Heart right ventricle (tissue), 16 donors: ENCODE results near the gene SMAD3. TPM values are rescaled to one million over a fixed set of nuclear protein-coding genes. Genes with fewer than 3 reads are reported as not detected.

ENCODE experiments used
- ATAC-seq, 8 donors: fragments of 200-7000 bp; cut with Tn5 transposase; one replicate each; pipeline ENCODE4 v1.9.1; 2020; ENCODE audit warnings: mild to moderate bottlenecking in 8 of 8, moderate library complexity in 8 of 8, moderate number of reproducible peaks in 1 of 8
- DNase-seq, 2 donors: peaks; one replicate each; pipeline ENCODE4 v3.0.0-alpha.2; 2020
- H3K27ac ChIP-seq, 10 donors: fragments of 200-600 bp; sonication (generic) in 2 of 10; one replicate each; pipeline versions ENCODE4 v1.5.0 to v1.8.0; 2020 to 2022; ENCODE audit warnings: mild to moderate bottlenecking in 3 of 10
- H3K27me3 ChIP-seq, 7 donors: fragments of 200-600 bp; one replicate each; pipeline ENCODE4 v1.8.0; 2021 to 2022; ENCODE audit warnings: mild to moderate bottlenecking in 2 of 7
- H3K36me3 ChIP-seq, 9 donors: fragments of 200-600 bp; sonication (generic) in 1 of 9; one replicate each; pipeline versions ENCODE4 v1.5.0 to v1.8.0; 2020 to 2022; ENCODE audit warnings: mild to moderate bottlenecking in 2 of 9
- H3K4me1 ChIP-seq, 9 donors: fragments of 200-600 bp; sonication (generic) in 1 of 9; one replicate each; pipeline versions ENCODE4 v1.5.0 to v1.8.0; 2020 to 2022; ENCODE audit warnings: mild to moderate bottlenecking in 4 of 9
- H3K4me3 ChIP-seq, 10 donors: fragments of 200-600 bp; sonication (generic) in 2 of 10; one replicate each; pipeline versions ENCODE4 v1.5.0 to v1.8.0; 2020 to 2022; ENCODE audit warnings: mild to moderate bottlenecking in 7 of 10, moderate library complexity in 2 of 10
- H3K9me3 ChIP-seq, 11 donors: fragments of 200-600 bp in 10 of 11; sonication (generic) in 2 of 11; one replicate each; pipeline versions ENCODE4 v1.5.0 to v1.8.0; 2013 to 2022; ENCODE audit warnings: mild to moderate bottlenecking in 2 of 11, control low read depth in 1 of 11, moderate library complexity in 1 of 11
- WGBS, 2 donors: extraction: QIAGEN DNeasy Blood & Tissue Kit; methylation state at CpG; one replicate each; pipeline ENCODE4 v1.1.7; 2013; ENCODE audit warnings: inconsistent platforms in 1 of 2; 5-methylcytosine and 5-hydroxymethylcytosine counted together
- intact Hi-C, 10 donors: fragments of 100-400 bp; cut with DNase I; formaldehyde crosslinking; loops; one replicate each; pipeline versions ENCODE4 v1.11.1 to v1.14.2; 2022
- polyA plus RNA-seq, 2 donors: library from polyadenylated mRNA; stranded (reverse); fragments of 200-250 nt; gene quantifications; one replicate each; pipeline ENCODE4 v1.2.3, GENCODE V29; 2013
- total RNA-seq, 10 donors: library from RNA; stranded (reverse); fragmentation: NEBNext Ultra II Directional in 3 of 10; extraction: Animal tissue kit (Norgen Biotek cat#: 25700) in 3 of 10; gene quantifications; one replicate each; pipeline versions ENCODE4 v1.2.1 to v1.2.4, GENCODE V29; 2021 to 2023
- TF ChIP-seq, protein P1 (sequence below), 9 donors: fragments of 200-600 bp; sonication (generic) in 2 of 9; IDR thresholded peaks; one replicate each; pipeline versions ENCODE4 v1.5.0 to v1.8.0; 2021 to 2022; ENCODE audit warnings: antibody characterized with exemption in 9 of 9, mild to moderate bottlenecking in 5 of 9, moderate library complexity in 1 of 9
- donor health status: Arrhythmogenic right ventricular cardiomyopathy.
- donor health status: ischemic (EF 13 %, LVEDD 7.1; RV severe dilation, severe dysfunction).
- donor health status: healthy with polysubstance abuse.
- donor health status: DM: no; HTN: yes; CAD: no.
- donor health status: DM: no; HTN: no; CAD: no.
- donor health status: ischemic (EF 25% LVEDD 6.9; RV normal size, moderate dysfunction).
- donor health status: ischemic (EF 25% LVEDD 5.7; RV mildly dilated, moderate dysfunction).
- donor health status: healthy.
- donor health status: DM: yes; HTN: yes; CAD: no.
- donor health status: Ischemic cardiomyopathy.
- donor health status: ischemic (EF 35%, LVEDD 5.7; RV mildly dilated, moderate dysfunction).
- donor health status: nonischemic (EF 11% LVEDD 7.7; RV severe dilation, severe dysfunction).
- donor health status: DM: yes; HTN: yes; CAD: no.
- donor health status: PGD.
- donor health status: ischemic (EF 29% LVEDD 5.4; RV normal size, mild dysfunction).
- donor health status: nonischemic (EF 23%, LVEDD 6.1; RV moderate dilation, normal function).

The SMAD3 gene
- total and polyA plus RNA-seq, 12 donors, result 6.2 to 44.8 (median 15.5) TPM

DNA sequence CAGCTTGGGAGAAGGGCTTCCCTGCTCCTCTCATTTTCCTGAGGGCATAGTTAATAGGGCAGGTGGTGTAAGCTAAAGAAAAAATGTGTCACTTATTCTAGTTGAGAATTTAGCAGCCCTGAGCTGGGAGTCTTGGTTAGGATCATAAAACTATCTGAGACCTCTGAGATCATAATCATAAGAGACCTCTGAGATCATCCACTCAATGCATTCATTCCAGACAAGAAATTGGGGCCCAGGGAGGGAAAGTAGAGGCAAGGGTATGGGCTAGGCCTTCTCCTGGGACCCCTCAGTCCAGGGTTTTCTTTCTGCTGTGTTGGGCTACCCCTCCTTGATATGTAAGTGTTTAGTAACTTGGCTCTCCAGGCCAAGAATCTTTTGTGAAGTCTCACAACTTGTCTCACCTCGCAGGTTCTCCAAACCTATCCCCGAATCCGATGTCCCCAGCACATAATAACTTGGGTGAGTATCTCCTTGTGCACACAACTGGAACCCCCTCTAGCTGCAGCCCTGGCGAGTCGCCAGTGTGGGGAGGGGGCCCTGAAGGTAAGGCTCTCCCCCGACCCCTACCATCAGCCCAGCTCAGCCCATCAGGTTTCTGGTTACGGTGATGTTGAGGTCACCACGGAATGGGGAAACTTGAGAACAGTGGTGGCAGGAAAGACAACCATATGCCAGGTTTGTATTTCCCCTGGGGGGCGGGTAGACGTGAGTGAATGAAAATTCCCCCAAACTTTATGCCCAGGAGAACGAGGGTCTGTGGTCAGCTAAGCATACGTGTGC is 104.9 kb downstream of the SMAD3 start:
- H3K27me3 ChIP-seq, result no peaks in the 10 kb centered on the region
- peaks cover 0 to 97% (median 8%) of the 10 kb centered on the region in 9 donors for H3K36me3 ChIP-seq
- H3K4me1 ChIP-seq, result peaks cover 5 to 48% (median 26%) of the 10 kb centered on the region in 9 donors
- H3K9me3 ChIP-seq, result no peaks in the 10 kb centered on the region
- ATAC-seq (no peak), DNase-seq (no peak)
- TF ChIP-seq, protein P1, sequence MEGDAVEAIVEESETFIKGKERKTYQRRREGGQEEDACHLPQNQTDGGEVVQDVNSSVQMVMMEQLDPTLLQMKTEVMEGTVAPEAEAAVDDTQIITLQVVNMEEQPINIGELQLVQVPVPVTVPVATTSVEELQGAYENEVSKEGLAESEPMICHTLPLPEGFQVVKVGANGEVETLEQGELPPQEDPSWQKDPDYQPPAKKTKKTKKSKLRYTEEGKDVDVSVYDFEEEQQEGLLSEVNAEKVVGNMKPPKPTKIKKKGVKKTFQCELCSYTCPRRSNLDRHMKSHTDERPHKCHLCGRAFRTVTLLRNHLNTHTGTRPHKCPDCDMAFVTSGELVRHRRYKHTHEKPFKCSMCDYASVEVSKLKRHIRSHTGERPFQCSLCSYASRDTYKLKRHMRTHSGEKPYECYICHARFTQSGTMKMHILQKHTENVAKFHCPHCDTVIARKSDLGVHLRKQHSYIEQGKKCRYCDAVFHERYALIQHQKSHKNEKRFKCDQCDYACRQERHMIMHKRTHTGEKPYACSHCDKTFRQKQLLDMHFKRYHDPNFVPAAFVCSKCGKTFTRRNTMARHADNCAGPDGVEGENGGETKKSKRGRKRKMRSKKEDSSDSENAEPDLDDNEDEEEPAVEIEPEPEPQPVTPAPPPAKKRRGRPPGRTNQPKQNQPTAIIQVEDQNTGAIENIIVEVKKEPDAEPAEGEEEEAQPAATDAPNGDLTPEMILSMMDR (IDR thresholded peaks at IDR 0.05), result no peak
- 92 to 93% methylated on average over 12 of the region's 12 CpGs for WGBS, 2 donors
- H3K4me3 ChIP-seq, result no peak overlapping the region
- intact Hi-C loops, result loop anchor here in 1 of 10 donors (10.0 kb wide), 1 partner anchor 106 kb away; the partner anchor contains the start of gene SMAD3
- H3K27ac ChIP-seq, result no peak overlapping the region

DNA sequence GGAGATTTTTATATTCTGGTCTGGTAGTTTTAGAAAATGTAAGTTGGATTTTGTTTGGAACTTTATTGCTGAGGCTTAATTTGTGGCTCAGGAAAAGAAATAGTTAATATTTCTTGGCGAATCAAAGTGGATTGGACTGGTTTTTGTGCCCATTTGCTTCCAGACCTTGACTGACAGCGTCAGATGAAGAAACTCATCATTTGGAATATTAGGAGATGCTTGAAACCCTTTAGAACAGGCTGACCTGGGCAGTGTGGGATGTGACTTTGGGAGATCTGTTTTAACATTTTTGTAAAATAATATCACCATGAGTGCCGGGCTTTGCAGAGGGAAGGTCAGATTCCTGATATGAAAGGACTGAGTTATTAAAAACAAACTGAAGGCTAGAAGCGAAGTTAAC is 106.1 kb downstream of the SMAD3 start:
- DNase-seq, result no peak
- intact Hi-C loops, result loop anchor here in 1 of 10 donors (10.0 kb wide), 1 partner anchor 107 kb away; the partner anchor contains the start of gene SMAD3
- H3K36me3 ChIP-seq, result peaks cover 0 to 91% (median 8%) of the 10 kb centered on the region in 9 donors
- ATAC-seq, result no peak
- peaks cover 5 to 48% (median 28%) of the 10 kb centered on the region in 9 donors for H3K4me1 ChIP-seq
- TF ChIP-seq, protein P1 (IDR thresholded peaks at IDR 0.05), result no peak
- no peak overlapping the region for H3K27ac ChIP-seq
- H3K27me3 ChIP-seq, result no peaks in the 10 kb centered on the region
- no peak overlapping the region for H3K4me3 ChIP-seq
- WGBS, 2 donors, result 89 to 91% methylated on average over 4 of the region's 4 CpGs
- no peaks in the 10 kb centered on the region for H3K9me3 ChIP-seq

DNA sequence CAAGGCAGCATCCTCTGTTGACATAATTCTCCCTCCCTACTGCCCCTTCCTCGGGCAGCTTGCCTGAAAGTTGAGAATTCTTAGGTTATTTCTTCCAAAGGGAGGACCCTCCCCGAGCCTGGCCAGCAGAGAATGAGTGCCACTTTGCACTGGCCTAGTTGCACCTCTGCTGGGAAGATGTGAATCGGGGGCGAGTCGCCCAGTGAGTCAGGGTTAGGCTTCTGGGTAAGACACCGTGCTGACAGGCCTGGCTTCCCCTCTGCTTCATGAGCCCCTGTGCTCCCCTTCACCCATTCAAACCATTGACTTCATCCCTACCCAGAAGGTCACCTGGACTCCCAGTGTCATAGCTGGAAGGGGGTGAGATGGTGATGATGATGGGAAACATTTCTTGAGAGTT is 106.8 kb downstream of the SMAD3 start:
- TF ChIP-seq, protein P1 (IDR thresholded peaks at IDR 0.05), result no peak
- DNase-seq (no peak), ATAC-seq (no peak)
- intact Hi-C loops, result loop anchor here in 1 of 10 donors (10.0 kb wide), 1 partner anchor 107 kb away; the partner anchor contains the start of gene SMAD3
- no peak overlapping the region for H3K4me3 ChIP-seq
- H3K9me3 ChIP-seq, result no peaks in the 10 kb centered on the region
- no peaks in the 10 kb centered on the region for H3K27me3 ChIP-seq
- WGBS, 2 donors, result 97 to 98% methylated on average over 6 of the region's 6 CpGs
- no peak overlapping the region for H3K27ac ChIP-seq
- peaks cover 5 to 48% (median 34%) of the 10 kb centered on the region in 9 donors for H3K4me1 ChIP-seq
- peaks cover 0 to 88% (median 8%) of the 10 kb centered on the region in 9 donors for H3K36me3 ChIP-seq

DNA sequence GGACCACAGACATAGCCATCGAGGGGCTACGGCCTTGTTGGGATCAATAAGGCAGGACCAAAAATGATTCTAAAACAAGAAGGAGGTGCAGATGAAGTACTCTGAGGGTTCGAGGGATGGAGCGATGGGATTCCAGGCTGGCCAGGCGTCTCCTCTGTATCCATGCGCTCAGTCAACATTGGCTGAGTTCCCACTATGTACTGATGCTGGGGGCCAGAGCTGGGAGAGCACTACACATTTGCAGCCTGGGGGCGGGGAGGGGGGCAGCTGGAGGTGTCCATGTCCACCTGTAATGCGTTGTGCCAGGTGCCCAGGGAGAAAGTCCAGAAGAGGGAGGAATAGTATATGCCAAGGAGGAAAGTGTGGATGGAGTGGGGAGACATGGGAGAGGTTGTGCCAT is 107.6 kb downstream of the SMAD3 start:
- intact Hi-C loops, result loop anchor here in 1 of 10 donors (10.0 kb wide), 1 partner anchor 108 kb away; the partner anchor contains the start of gene SMAD3
- peaks cover 0 to 48% (median 28%) of the 10 kb centered on the region in 9 donors for H3K4me1 ChIP-seq
- TF ChIP-seq, protein P1 (IDR thresholded peaks at IDR 0.05), result no peak

More for the DNA sequence above, 107.6 kb downstream of the SMAD3 start:
- Histone ChIP-seq H3K27ac (no peak overlapping the region), H3K36me3 (peaks cover 0 to 86% (median 8%) of the 10 kb centered on the region in 9 donors), H3K27me3 (no peaks in the 10 kb centered on the region), H3K4me3 (no peak overlapping the region), H3K9me3 (no peaks in the 10 kb centered on the region)
- no peak for ATAC-seq
- WGBS, 2 donors, result 87 to 99% methylated on average over 8 of the region's 8 CpGs
- DNase-seq, result no peak
